Measurements from ENCODE around the gene MAP3K4. TPM values are rescaled to one million over a fixed set of nuclear protein-coding genes. Genes with fewer than 3 reads are reported as not detected.

Gene MAP3K4
- total and polyA plus RNA-seq, 2 of the 8 experiments (the other 6 are each of a cell fraction or from before 2014, with no cell fraction given), result 16.6 to 51.6 TPM

GRCh38 chr6:161048641-161049040 lies 57.1 kb downstream of the MAP3K4 start:
- no peak overlapping the region for H3K18ac ChIP-seq (ENCODE audit: extremely low read depth, low read length)
- DNase-seq (ENCODE audit: low read depth in 1 of 2, low spot score in 2 of 2), result no peak
- H3K9ac ChIP-seq (replicated peaks in 1 of 4; ENCODE audit: extremely low read depth in 1 of 4, low read depth in 3 of 4, low read length in 3 of 4), result peak overlapping the region in 1 of 4 experiments; percentile 10; a peak in 1 of 7 replicates
- no peak overlapping the region for H4K91ac ChIP-seq (replicated peaks; ENCODE audit: insufficient read length, low read length)
- no peaks in the 10 kb centered on the region for H4K20me1 ChIP-seq (replicated peaks in 1 of 2; ENCODE audit: control insufficient read depth in 1 of 2, insufficient read depth in 2 of 2, low read length in 2 of 2)
- H4K5ac ChIP-seq (ENCODE audit: insufficient read length, low read depth, low read length), result no peak overlapping the region
- peaks cover 4% of the 10 kb centered on the region; the same call in 1 of the 2 replicates for H3K79me1 ChIP-seq (ENCODE audit: low read depth, low read length)
- H3K27me3 ChIP-seq (replicated peaks in 1 of 4; ENCODE audit: control insufficient read depth in 3 of 4, extremely low read depth in 1 of 4, insufficient read depth in 3 of 4, low read length in 3 of 4), result no peaks in the 10 kb centered on the region
- ChIA-PET CTCF (ENCODE audit: partially characterized antibody) (interaction anchor here (0.8 to 1.3 kb wide), 5 partner anchors 23 to 384 kb away, joined by 3 to 4 read pairs (median 3); no protein-coding TSS in a partner anchor), POLR2A (ENCODE audit: partially characterized antibody) (interaction anchor here (0.7 kb wide), 1 partner anchor 17 kb away, joined by 4 read pairs; no protein-coding TSS in a partner anchor)
- no peak overlapping the region for H3K23ac ChIP-seq (ENCODE audit: insufficient read length)
- no peak overlapping the region for H3K27ac ChIP-seq (ENCODE audit: low read depth, low read length)
- no peak overlapping the region for H3K4me2 ChIP-seq (ENCODE audit: insufficient read depth in 1 of 2, low read depth in 2 of 2, low read length in 2 of 2)
- no peak for FAIRE-seq
- no peak overlapping the region for H2AK5ac ChIP-seq (ENCODE audit: low read depth, low read length)
- H3K56ac ChIP-seq (replicated peaks; ENCODE audit: insufficient read length, low read depth, low read length), result no peak overlapping the region
- 83% methylated on average over 7 of the region's 7 CpGs; no CpG with 5 or more reads in 1 of the 2 experiments for WGBS, 2 experiments (ENCODE audit: extremely low coverage in 1 of 2, insufficient coverage in 1 of 2, insufficient read length in 1 of 2, insufficient replicate concordance in 2 of 2, low coverage in 1 of 2, low lambda C conversion rate in 2 of 2, missing lambda C conversion rate in 1 of 2)
- peaks cover 0 to 12% (median 2%) of the 10 kb centered on the region in 4 experiments; a peak in 3 of 8 replicates for H3K36me3 ChIP-seq (ENCODE audit: control insufficient read depth in 2 of 4, insufficient read depth in 4 of 4, low read length in 3 of 4)
- no peak overlapping the region for H3K14ac ChIP-seq (ENCODE audit: insufficient read length)
- H2BK5ac ChIP-seq (ENCODE audit: low read depth, low read length), result no peak overlapping the region
- H3K9me3 ChIP-seq (ENCODE audit: insufficient read depth in 2 of 2, low read depth in 1 of 2, low read length in 1 of 2), result no peaks in the 10 kb centered on the region
- H4K8ac ChIP-seq (ENCODE audit: extremely low read depth, insufficient read depth, low read length), result no peak overlapping the region
- no peaks in the 10 kb centered on the region for H3K4me1 ChIP-seq (replicated peaks in 1 of 4; ENCODE audit: control insufficient read depth in 3 of 4, insufficient read depth in 4 of 4, low read length in 3 of 4)
- no peak overlapping the region for H2BK15ac ChIP-seq (ENCODE audit: low read length)
- no peak overlapping the region for H2BK12ac ChIP-seq (ENCODE audit: low read depth, low read length)
- no peak overlapping the region for H3K4ac ChIP-seq (replicated peaks; ENCODE audit: insufficient read length, low read depth, low read length)
- H2AFZ ChIP-seq (ENCODE audit: low read length), result no peak overlapping the region
- no peak overlapping the region for H3K4me3 ChIP-seq (ENCODE audit: extremely low read depth in 1 of 4, insufficient read depth in 2 of 4, low read depth in 3 of 4, low read length in 4 of 4)
- no peaks in the 10 kb centered on the region for H3K79me2 ChIP-seq (ENCODE audit: control insufficient read depth in 1 of 2, insufficient read depth in 2 of 2, low read length in 2 of 2)
- no peak overlapping the region for H2BK20ac ChIP-seq (ENCODE audit: low read length)
- H3K23me2 ChIP-seq (ENCODE audit: low read depth, low read length), result no peaks in the 10 kb centered on the region
- no peak for TF ChIP-seq FOSL1 (IDR thresholded peaks at IDR 0.05; ENCODE audit: insufficient read depth, low read depth, low read length)
- no peak overlapping the region for H2BK120ac ChIP-seq (replicated peaks; ENCODE audit: low read depth, low read length)
